H1 (cell line): ENCODE data around the gene LRIG2. TPM values are rescaled to one million over a fixed set of nuclear protein-coding genes. Genes with fewer than 3 reads are reported as not detected.

Experiments used
- CTCF ChIA-PET: fragments of 300-600 bp; sonication (Branson Sonifier 250); formaldehyde crosslinking; loops from one replicate; lab custom pipeline; 2021; ENCODE audit not compliant: partially characterized antibody; lab: Charles Lee
- POLR2A ChIA-PET: fragments of 300-600 bp; sonication (Branson Sonifier 250); formaldehyde crosslinking; loops from one replicate; lab custom pipeline; 2021; ENCODE audit warnings: inconsistent platforms; ENCODE audit not compliant: partially characterized antibody; lab: Charles Lee
- DNase-seq, 2 experiments: peaks; one replicate each; pipeline versions ENCODE4 v3.0.0 to v3.0.0-alpha.2; 2010 to 2022; ENCODE audit warnings: low spot score in 2 of 2, low read depth in 1 of 2, mixed read lengths in 1 of 2
- FAIRE-seq: peaks from 2 replicates; lab custom pipeline; 2011; peaks lifted over from hg19 to GRCh38; lab: Jason Lieb, UNC
- H2AFZ ChIP-seq: 2 replicates; pipeline ENCODE4 v1.8.1; 2012; ENCODE audit warnings: low read length, inconsistent platforms
- H2AK5ac ChIP-seq: 2 replicates; pipeline ENCODE4 v1.6.1; 2013; ENCODE audit warnings: low read depth, low read length
- H2BK120ac ChIP-seq: replicated peaks from 2 replicates; pipeline ENCODE3; 2013; ENCODE audit warnings: low read depth, low read length, inconsistent platforms
- H2BK12ac ChIP-seq: 2 replicates; pipeline ENCODE4 v1.6.1; 2013; ENCODE audit warnings: low read depth, low read length
- H2BK15ac ChIP-seq: 2 replicates; pipeline ENCODE4 v1.6.1; 2013; ENCODE audit warnings: low read length
- H2BK20ac ChIP-seq: 2 replicates; pipeline ENCODE4 v1.6.1; 2013; ENCODE audit warnings: low read length
- H2BK5ac ChIP-seq: 2 replicates; pipeline ENCODE4 v1.6.1; 2013; ENCODE audit warnings: low read depth, low read length
- H3K14ac ChIP-seq: 2 replicates; pipeline ENCODE4 v1.6.1; 2013; ENCODE audit warnings: inconsistent platforms; ENCODE audit not compliant: insufficient read length
- H3K18ac ChIP-seq: 2 replicates; pipeline ENCODE4 v1.6.1; 2013; ENCODE audit warnings: low read length; ENCODE audit errors: extremely low read depth
- H3K23ac ChIP-seq: 2 replicates; pipeline ENCODE4 v1.6.1; 2013; ENCODE audit warnings: inconsistent platforms; ENCODE audit not compliant: insufficient read length
- H3K23me2 ChIP-seq: 2 replicates; pipeline ENCODE4 v1.6.1; 2013; ENCODE audit warnings: low read depth, low read length
- H3K27ac ChIP-seq: 2 replicates; pipeline ENCODE4 v1.6.1; 2011; ENCODE audit warnings: low read depth, low read length, inconsistent platforms
- H3K27me3 ChIP-seq, 4 experiments: replicated peaks in 1 of 4; 1 replicate in 1 of 4; 2 replicates in 3 of 4; pipeline versions ENCODE4 v1.6.1 to v1.8.1; 2011 to 2013; ENCODE audit warnings: low read length in 3 of 4, mild to moderate bottlenecking in 3 of 4, inconsistent platforms in 2 of 4, mixed read lengths in 2 of 4, moderate library complexity in 1 of 4; ENCODE audit not compliant: control insufficient read depth in 3 of 4, insufficient read depth in 3 of 4; ENCODE audit errors: extremely low read depth in 1 of 4
- H3K36me3 ChIP-seq, 4 experiments: 2 replicates each; pipeline versions ENCODE4 v1.6.1 to v1.8.1; 2011 to 2013; ENCODE audit warnings: mild to moderate bottlenecking in 4 of 4, low read length in 3 of 4, moderate library complexity in 2 of 4, control low read depth in 1 of 4, inconsistent platforms in 1 of 4; ENCODE audit not compliant: insufficient read depth in 4 of 4, control insufficient read depth in 2 of 4
- H3K4ac ChIP-seq: replicated peaks from 2 replicates; pipeline ENCODE3; 2013; ENCODE audit warnings: low read length, low read depth, mixed read lengths, inconsistent platforms; ENCODE audit not compliant: insufficient read length
- H3K4me1 ChIP-seq, 4 experiments: replicated peaks in 1 of 4; 1 replicate in 1 of 4; 2 replicates in 3 of 4; pipeline versions ENCODE4 v1.6.1 to v1.8.1; 2011 to 2013; ENCODE audit warnings: low read length in 3 of 4, inconsistent platforms in 2 of 4, mixed read lengths in 1 of 4; ENCODE audit not compliant: insufficient read depth in 4 of 4, control insufficient read depth in 3 of 4
- H3K4me2 ChIP-seq, 2 experiments: 2 replicates each; pipeline versions ENCODE4 v1.6.1 to v1.8.1; 2011 to 2013; ENCODE audit warnings: low read depth in 2 of 2, low read length in 2 of 2, control low read depth in 1 of 2, inconsistent platforms in 1 of 2, mild to moderate bottlenecking in 1 of 2; ENCODE audit not compliant: insufficient read depth in 1 of 2
- H3K4me3 ChIP-seq, 4 experiments: fragments of 200-600, 300-600 bp in 1 of 4; sonication (generic), shearing (Covaris generic), sonication (Bioruptor Twin) in 1 of 4; 2 replicates each; pipeline versions ENCODE4 v1.5.1 to v1.8.1; 2011 to 2016; ENCODE audit warnings: low read length in 4 of 4, low read depth in 3 of 4, control low read depth in 2 of 4, inconsistent platforms in 2 of 4, mild to moderate bottlenecking in 2 of 4, mixed read lengths in 1 of 4, moderate library complexity in 1 of 4; ENCODE audit not compliant: insufficient read depth in 2 of 4; ENCODE audit errors: extremely low read depth in 1 of 4
- H3K56ac ChIP-seq: replicated peaks from 2 replicates; pipeline ENCODE3; 2013; ENCODE audit warnings: low read depth, mild to moderate bottlenecking, mixed read lengths, low read length, inconsistent platforms; ENCODE audit not compliant: insufficient read length
- H3K79me1 ChIP-seq: 2 replicates; pipeline ENCODE4 v1.6.1; 2013; ENCODE audit warnings: low read depth, low read length, control low read depth
- H3K79me2 ChIP-seq, 2 experiments: 2 replicates each; pipeline versions ENCODE4 v1.6.1 to v1.8.1; 2012 to 2013; ENCODE audit warnings: low read length in 2 of 2, mild to moderate bottlenecking in 2 of 2, inconsistent platforms in 1 of 2; ENCODE audit not compliant: insufficient read depth in 2 of 2, control insufficient read depth in 1 of 2
- H3K9ac ChIP-seq, 4 experiments: replicated peaks in 1 of 4; 1 replicate in 1 of 4; 2 replicates in 3 of 4; pipeline versions ENCODE4 v1.6.1 to v1.8.1; 2011 to 2013; ENCODE audit warnings: low read depth in 3 of 4, low read length in 3 of 4, control low read depth in 2 of 4, mild to moderate bottlenecking in 2 of 4, moderate library complexity in 2 of 4, inconsistent platforms in 1 of 4; ENCODE audit errors: extremely low read depth in 1 of 4
- H3K9me3 ChIP-seq, 2 experiments: 2 replicates each; pipeline versions ENCODE4 v1.6.1 to v1.8.1; 2012 to 2013; ENCODE audit warnings: mild to moderate bottlenecking in 2 of 2, moderate library complexity in 2 of 2, control low read depth in 1 of 2, inconsistent platforms in 1 of 2, low read depth in 1 of 2, low read length in 1 of 2, mixed read lengths in 1 of 2; ENCODE audit not compliant: insufficient read depth in 2 of 2
- H4K20me1 ChIP-seq, 2 experiments: replicated peaks in 1 of 2; 2 replicates each; pipeline versions ENCODE3 to v1.8.1; 2011 to 2013; ENCODE audit warnings: inconsistent platforms in 2 of 2, low read length in 2 of 2, mild to moderate bottlenecking in 1 of 2; ENCODE audit not compliant: insufficient read depth in 2 of 2, control insufficient read depth in 1 of 2
- H4K5ac ChIP-seq: 2 replicates; pipeline ENCODE4 v1.6.1; 2013; ENCODE audit warnings: low read length, low read depth, mixed read lengths, inconsistent platforms; ENCODE audit not compliant: insufficient read length
- H4K8ac ChIP-seq: 2 replicates; pipeline ENCODE4 v1.8.0; 2013; ENCODE audit warnings: mild to moderate bottlenecking, moderate library complexity, low read length, inconsistent platforms; ENCODE audit not compliant: insufficient read depth; ENCODE audit errors: extremely low read depth
- H4K91ac ChIP-seq: replicated peaks from 2 replicates; pipeline ENCODE3; 2013; ENCODE audit warnings: low read length, mixed read lengths, inconsistent platforms; ENCODE audit not compliant: insufficient read length
- CBX8 ChIP-seq: fragments of 300-800, 300-1000 bp; sonication (generic); IDR thresholded peaks from 2 replicates; pipeline ENCODE4 v1.7.1; 2016; ENCODE audit warnings: low read depth, low read length, borderline replicate concordance
- WGBS, 2 experiments: shearing (Covaris generic) in 1 of 2; methylation state at CpG; one replicate each; pipeline versions ENCODE4 v1.1.6 to v1.1.7; 2013 to 2015; ENCODE audit warnings: low lambda C conversion rate in 2 of 2, mixed read lengths in 2 of 2, inconsistent platforms in 1 of 2, low coverage in 1 of 2, missing lambda C conversion rate in 1 of 2; ENCODE audit not compliant: insufficient replicate concordance in 2 of 2, insufficient coverage in 1 of 2, insufficient read length in 1 of 2; ENCODE audit errors: extremely low coverage in 1 of 2, missing lambda C conversion rate in 1 of 2; 5-methylcytosine and 5-hydroxymethylcytosine counted together
- polyA plus RNA-seq, 7 experiments: library from polyadenylated mRNA; depleted of rRNA in 3 of 7; stranded (reverse) in 5 of 7; unstranded in 2 of 7; fragments of >200 nt in 5 of 7; fragments of 200-250 nt in 2 of 7; gene quantifications; 1 replicate in 5 of 7; 2 replicates in 1 of 7; 4 replicates in 1 of 7; pipeline versions ENCODE4 v1.2.1 to v1.2.3, GENCODE V29; 2011 to 2013; ENCODE audit warnings: missing spikeins in 2 of 7, mixed read lengths in 2 of 7
- total RNA-seq: library from RNA; stranded (reverse); fragmentation: NEBNext Ultra II Directional; extraction: Animal tissue kit (Norgen Biotek cat#: 25700); gene quantifications from 2 replicates; pipeline ENCODE4 v1.2.1, GENCODE V29; 2021

LRIG2 gene
- total and polyA plus RNA-seq, 2 of the 8 experiments (the other 6 are each of a cell fraction or from before 2014, with no cell fraction given): 16.2 to 20.9 TPM

DNA sequence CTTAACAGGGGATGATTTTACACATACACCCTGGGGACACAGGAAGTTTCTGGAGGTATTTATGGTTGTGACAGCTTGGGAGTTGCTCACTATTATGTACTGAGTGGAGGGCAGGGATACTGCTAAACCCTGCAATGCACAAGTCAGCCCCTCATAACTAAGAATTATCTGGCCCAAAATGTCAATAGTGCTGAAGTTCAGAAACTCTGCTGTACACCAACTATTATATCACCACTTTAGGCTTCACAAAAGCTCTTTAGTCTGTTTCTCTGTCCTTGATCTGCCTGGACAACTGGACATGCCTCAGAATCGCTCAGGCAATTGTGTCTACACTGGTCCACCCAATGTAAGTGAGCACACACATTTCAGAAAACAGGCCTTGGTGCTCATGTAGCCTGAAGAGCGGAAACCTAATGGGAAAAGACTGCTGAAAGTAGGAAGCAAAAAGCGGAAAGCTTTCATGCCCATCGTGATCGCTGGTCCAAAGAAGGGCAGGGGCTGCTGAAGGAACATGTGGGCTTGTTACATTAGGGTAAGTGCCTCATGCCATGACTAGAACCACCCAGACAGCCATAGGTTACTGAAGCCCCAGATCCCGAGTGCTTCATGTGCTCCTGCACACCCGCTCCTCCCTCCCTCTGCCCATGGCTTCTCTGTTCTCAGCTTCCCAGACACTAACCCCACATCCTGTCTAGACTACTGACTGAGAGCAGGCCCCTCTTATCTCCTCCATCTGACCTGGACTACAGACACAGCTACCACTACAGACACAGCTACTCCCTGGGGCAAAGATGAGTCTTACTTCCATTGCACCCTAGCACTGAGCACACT, 73.5 kb downstream of the LRIG2 start:
- Histone ChIP-seq H4K91ac (no peak overlapping the region), H4K8ac (no peak overlapping the region; the same call in 1 of the 2 replicates), H3K14ac (no peak overlapping the region), H3K79me2 (no peaks in the 10 kb centered on the region; a peak in 1 of 4 replicates), H2BK12ac (no peak overlapping the region), H3K79me1 (no peaks in the 10 kb centered on the region), H2BK15ac (no peak overlapping the region), H3K27ac (no peak overlapping the region), H3K9me3 (no peaks in the 10 kb centered on the region), H2BK20ac (no peak overlapping the region), H3K4me1 (peaks cover 0 to 13% (median 0%) of the 10 kb centered on the region in 4 experiments; a peak in 2 of 7 replicates), H4K5ac (no peak overlapping the region), H3K4me3 (no peak overlapping the region), H3K36me3 (no peaks in the 10 kb centered on the region), H3K23ac (no peak overlapping the region), H2AK5ac (no peak overlapping the region), H3K9ac (no peak overlapping the region), H3K23me2 (no peaks in the 10 kb centered on the region), H3K56ac (no peak overlapping the region), H4K20me1 (no peaks in the 10 kb centered on the region), H2AFZ (0 out of 2 replicates have a peak overlapping the region, but pooled peaks have one; percentile 46), H2BK120ac (no peak overlapping the region), H3K4me2 (no peak overlapping the region), H3K18ac (no peak overlapping the region), H3K4ac (no peak overlapping the region), H2BK5ac (no peak overlapping the region), H3K27me3 (no peaks in the 10 kb centered on the region)
- 98% methylated on average over 7 of the region's 7 CpGs; no CpG with 5 or more reads in 1 of the 2 experiments for WGBS, 2 experiments
- DNase-seq (no peak), FAIRE-seq (no peak)
- ChIA-PET POLR2A (no interaction called here), CTCF (interaction anchor here (0.6 to 1.6 kb wide), 6 partner anchors 10 to 421 kb away, joined by 3 to 5 read pairs (median 3); no protein-coding TSS in a partner anchor)
- TF ChIP-seq CBX8: no peak
